ENCODE measurements around the gene NPR1. TPM values are rescaled to one million over a fixed set of nuclear protein-coding genes. Genes with fewer than 3 reads are reported as not detected.
A peak's percentile ranks its signal among the peaks of the same experiment; 100 is the strongest.

NPR1 gene
- total and polyA plus RNA-seq, 2 of the 13 experiments (the other 11 are each of a cell fraction or from before 2014, with no cell fraction given) = not detected

GRCh38 chr1:153693466-153693865, 15.0 kb downstream of the NPR1 start:
- no peak overlapping the region for H3K4me2 ChIP-seq (ENCODE audit: low read depth, low read length)
- ChIA-PET POLR2A (no interaction called here), CTCF (ENCODE audit: low intra/inter-chr PET ratio, low total read pairs) (no interaction called here)
- no peak overlapping the region for H3K27ac ChIP-seq (ENCODE audit: extremely low read length, insufficient read depth, low read length)
- no peak overlapping the region for H3K9ac ChIP-seq (ENCODE audit: insufficient read depth, low read depth, low read length)
- no peaks in the 10 kb centered on the region for H4K20me1 ChIP-seq (ENCODE audit: insufficient read depth, low read length)
- intact Hi-C loops (cut with micrococcal nuclease; ENCODE audit: unreplicated experiment) = no loop called here
- ATAC-seq = no peak
- no peak for TF ChIP-seq ZNF260 (CRISPR knock-in tag; IDR thresholded peaks at IDR 0.05; ENCODE audit: borderline replicate concordance, low read depth)
- no peak for TF ChIP-seq ZBTB21 (CRISPR knock-in tag; IDR thresholded peaks at IDR 0.05)
- no peak for DNase-seq (ENCODE audit: low spot score)
- FAIRE-seq = no peak
- H3K36me3 ChIP-seq (replicated peaks in 1 of 2; ENCODE audit: control insufficient read depth in 1 of 2, insufficient read depth in 2 of 2, low read length in 2 of 2) = no peaks in the 10 kb centered on the region
- H3K27me3 ChIP-seq (ENCODE audit: control insufficient read depth in 1 of 2, insufficient read depth in 2 of 2, low read length in 2 of 2) = peaks cover 1 to 21% of the 10 kb centered on the region in 2 experiments; a peak in 3 of 5 replicates
- no peak overlapping the region for H3K4me3 ChIP-seq (replicated peaks in 1 of 3; ENCODE audit: insufficient read depth in 1 of 3, low read depth in 2 of 3, low read length in 3 of 3)
- no peaks in the 10 kb centered on the region for H3K79me2 ChIP-seq (ENCODE audit: insufficient read depth, low read length)
- in situ Hi-C loops (cut with HindIII; ENCODE audit: extremely low pct_ligation_motif_present, low pct_unique_long_range_greater_than_20kb) = no loop called here
- no peak overlapping the region for H2AFZ ChIP-seq (ENCODE audit: low read length)
- 29% methylated on average over 4 of the region's 4 CpGs for WGBS (ENCODE audit: low lambda C conversion rate)
- BruUV-seq (replicated peaks) = no TSS peak
- no peaks in the 10 kb centered on the region for H3K9me3 ChIP-seq (ENCODE audit: low read length)
- H3K4me1 ChIP-seq (ENCODE audit: insufficient read depth, low read length) = peaks cover 13% of the 10 kb centered on the region

GRCh38 chr1:153696741-153697140, 18.3 kb downstream of the NPR1 start:
- Histone ChIP-seq H3K9ac (ENCODE audit: insufficient read depth, low read depth, low read length) (no peak overlapping the region), H3K4me3 (replicated peaks in 1 of 3; ENCODE audit: insufficient read depth in 1 of 3, low read depth in 2 of 3, low read length in 3 of 3) (no peak overlapping the region), H3K9me3 (ENCODE audit: low read length) (no peaks in the 10 kb centered on the region), H4K20me1 (ENCODE audit: insufficient read depth, low read length) (no peaks in the 10 kb centered on the region), H2AFZ (ENCODE audit: low read length) (no peak overlapping the region), H3K27ac (ENCODE audit: extremely low read length, insufficient read depth, low read length) (no peak overlapping the region), H3K4me1 (ENCODE audit: insufficient read depth, low read length) (peaks cover 12% of the 10 kb centered on the region), H3K79me2 (ENCODE audit: insufficient read depth, low read length) (no peaks in the 10 kb centered on the region), H3K36me3 (replicated peaks in 1 of 2; ENCODE audit: control insufficient read depth in 1 of 2, insufficient read depth in 2 of 2, low read length in 2 of 2) (no peaks in the 10 kb centered on the region), H3K4me2 (ENCODE audit: low read depth, low read length) (peak overlapping the region; percentile 20; the same call in 1 of the 2 replicates), H3K27me3 (ENCODE audit: control insufficient read depth in 1 of 2, insufficient read depth in 2 of 2, low read length in 2 of 2) (peaks cover 0 to 2% of the 10 kb centered on the region in 2 experiments; a peak in 3 of 5 replicates)
- no TSS peak for BruUV-seq (replicated peaks)
- WGBS (ENCODE audit: low lambda C conversion rate) = 65% methylated on average over 8 of the region's 8 CpGs
- intact Hi-C loops (cut with micrococcal nuclease; ENCODE audit: unreplicated experiment) = no loop called here
- DNase-seq (ENCODE audit: low spot score) = no peak
- ChIA-PET POLR2A (no interaction called here), CTCF (ENCODE audit: low intra/inter-chr PET ratio, low total read pairs) (no interaction called here)
- TF ChIP-seq, protein P1, sequence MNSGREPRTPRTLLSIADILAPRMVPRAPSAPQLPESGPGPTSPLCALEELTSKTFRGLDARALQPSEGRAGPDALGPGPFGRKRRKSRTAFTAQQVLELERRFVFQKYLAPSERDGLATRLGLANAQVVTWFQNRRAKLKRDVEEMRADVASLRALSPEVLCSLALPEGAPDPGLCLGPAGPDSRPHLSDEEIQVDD (CRISPR knock-in tag; IDR thresholded peaks at IDR 0.05; ENCODE audit: borderline replicate concordance) = no peak
- TF ChIP-seq ZNF180 (CRISPR knock-in tag; IDR thresholded peaks at IDR 0.05; ENCODE audit: borderline replicate concordance, low read depth) (no peak), ATF7 (IDR thresholded peaks at IDR 0.05) (no peak), ATF7 (CRISPR knock-in tag; IDR thresholded peaks at IDR 0.05) (no peak), SMAD9 (CRISPR knock-in tag; IDR thresholded peaks at IDR 0.05) (no peak), AGO2 (optimal IDR thresholded peaks at IDR 0.05; ENCODE audit: low read depth, low read length) (no peak), NFKBIZ (CRISPR knock-in tag; IDR thresholded peaks at IDR 0.05) (no peak)
- FAIRE-seq = no peak
- ATAC-seq = no peak
- in situ Hi-C loops (cut with HindIII; ENCODE audit: extremely low pct_ligation_motif_present, low pct_unique_long_range_greater_than_20kb) = no loop called here

All from HepG2 (cell line).